AG09309 (cell line): ENCODE data around the gene CD247.

Experiments
- DNase-seq: peaks from one replicate; pipeline ENCODE4 v3.0.0-alpha.2; 2010; ENCODE audit warnings: low read depth
- H3K4me3 ChIP-seq: 2 replicates; pipeline ENCODE4 v1.5.1; 2011; ENCODE audit warnings: mild to moderate bottlenecking, low read depth, low read length, moderate library complexity; ENCODE audit not compliant: control insufficient read depth
- TF ChIP-seq, protein P1 (sequence below): IDR thresholded peaks from 2 replicates; pipeline ENCODE4 v1.5.1; 2011; ENCODE audit warnings: mild to moderate bottlenecking, low read depth, low read length, inconsistent platforms; ENCODE audit not compliant: insufficient read depth, control insufficient read depth; ENCODE audit errors: missing control alignments

The CD247 gene

DNA sequence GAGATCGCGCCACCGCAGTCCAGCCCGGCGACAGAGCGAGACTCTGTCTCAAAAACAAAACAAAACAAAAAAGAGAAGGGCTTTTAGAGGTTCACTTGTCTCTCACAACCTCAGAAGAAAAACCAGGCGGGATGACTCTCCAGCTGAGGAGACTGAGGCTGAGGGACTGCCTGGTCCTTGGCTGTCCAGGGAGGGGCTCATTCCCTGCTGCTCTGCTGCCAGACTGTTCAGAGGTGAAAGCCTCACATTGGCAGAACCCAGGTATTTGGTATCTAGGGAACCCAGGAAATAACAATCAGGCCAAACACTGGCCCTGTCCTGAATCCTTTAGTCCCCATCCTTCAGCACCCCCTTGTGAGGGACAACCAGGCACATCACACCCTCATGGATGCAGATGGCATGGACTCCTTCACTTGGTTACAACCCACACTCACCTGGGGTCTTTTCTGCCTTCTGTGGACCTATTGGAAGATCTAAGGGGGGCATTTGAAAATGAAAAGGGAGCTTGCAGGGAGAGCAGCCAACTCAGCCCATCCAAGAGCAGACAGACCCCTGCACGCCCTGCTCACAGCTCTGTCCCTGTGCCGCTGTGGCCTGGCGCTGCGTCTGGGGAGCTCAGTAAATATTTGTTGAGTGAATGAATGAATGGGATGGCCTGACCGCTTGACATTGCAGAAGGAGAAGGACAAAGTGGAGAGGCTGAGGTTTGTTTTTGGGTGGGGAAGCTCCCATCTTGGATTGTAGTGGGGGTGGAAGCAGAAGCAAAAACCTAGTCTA, 33.4 kb downstream of the CD247 start:
- TF ChIP-seq, protein P1, sequence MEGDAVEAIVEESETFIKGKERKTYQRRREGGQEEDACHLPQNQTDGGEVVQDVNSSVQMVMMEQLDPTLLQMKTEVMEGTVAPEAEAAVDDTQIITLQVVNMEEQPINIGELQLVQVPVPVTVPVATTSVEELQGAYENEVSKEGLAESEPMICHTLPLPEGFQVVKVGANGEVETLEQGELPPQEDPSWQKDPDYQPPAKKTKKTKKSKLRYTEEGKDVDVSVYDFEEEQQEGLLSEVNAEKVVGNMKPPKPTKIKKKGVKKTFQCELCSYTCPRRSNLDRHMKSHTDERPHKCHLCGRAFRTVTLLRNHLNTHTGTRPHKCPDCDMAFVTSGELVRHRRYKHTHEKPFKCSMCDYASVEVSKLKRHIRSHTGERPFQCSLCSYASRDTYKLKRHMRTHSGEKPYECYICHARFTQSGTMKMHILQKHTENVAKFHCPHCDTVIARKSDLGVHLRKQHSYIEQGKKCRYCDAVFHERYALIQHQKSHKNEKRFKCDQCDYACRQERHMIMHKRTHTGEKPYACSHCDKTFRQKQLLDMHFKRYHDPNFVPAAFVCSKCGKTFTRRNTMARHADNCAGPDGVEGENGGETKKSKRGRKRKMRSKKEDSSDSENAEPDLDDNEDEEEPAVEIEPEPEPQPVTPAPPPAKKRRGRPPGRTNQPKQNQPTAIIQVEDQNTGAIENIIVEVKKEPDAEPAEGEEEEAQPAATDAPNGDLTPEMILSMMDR, result no peak
- H3K4me3 ChIP-seq, result no peak overlapping the region
- DNase-seq, result no peak

DNA sequence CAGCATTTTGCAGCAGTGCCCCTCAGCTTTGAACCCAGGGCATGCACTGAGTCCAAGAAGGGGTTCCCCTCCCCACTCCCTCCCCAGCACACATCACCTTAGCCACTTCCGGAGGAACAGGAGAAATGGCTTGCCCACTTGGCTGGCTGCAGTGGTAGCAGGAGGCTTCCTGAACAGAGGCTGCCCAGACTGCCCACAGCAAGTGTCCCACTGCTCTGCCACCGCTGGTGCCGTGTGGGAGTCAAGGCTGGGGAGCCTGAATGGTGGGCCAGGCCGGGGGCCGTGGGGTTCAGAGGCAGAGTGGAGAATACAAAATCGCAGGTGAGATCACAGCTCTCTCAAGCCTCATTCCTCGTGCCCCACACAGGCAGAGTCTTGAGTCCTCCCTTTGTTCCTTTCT, 34.5 kb downstream of the CD247 start:
- TF ChIP-seq, protein P1, result no peak
- H3K4me3 ChIP-seq, result no peak overlapping the region
- DNase-seq, result no peak

DNA sequence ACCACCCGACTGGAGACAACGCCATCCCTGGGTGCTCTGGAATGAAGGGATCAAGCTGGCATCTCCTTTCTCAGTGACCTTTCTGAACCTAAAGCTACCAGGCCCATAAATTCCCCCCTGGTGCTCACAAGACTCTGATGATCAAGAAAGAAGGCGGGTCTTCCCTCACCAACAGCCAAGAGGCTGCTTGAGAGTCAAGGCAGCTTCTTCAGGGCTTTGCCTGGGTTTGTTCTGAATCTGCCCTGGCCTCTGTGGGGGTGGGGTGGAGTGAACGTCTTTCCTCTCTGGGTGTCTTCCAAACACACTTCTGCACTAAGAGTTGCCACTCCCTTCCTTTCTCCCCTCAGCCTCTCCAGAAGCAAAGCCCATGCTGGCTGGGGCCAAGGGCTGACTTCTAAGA, 36.1 kb downstream of the CD247 start:
- H3K4me3 ChIP-seq, result no peak overlapping the region
- DNase-seq, result no peak
- TF ChIP-seq, protein P1, result no peak

DNA sequence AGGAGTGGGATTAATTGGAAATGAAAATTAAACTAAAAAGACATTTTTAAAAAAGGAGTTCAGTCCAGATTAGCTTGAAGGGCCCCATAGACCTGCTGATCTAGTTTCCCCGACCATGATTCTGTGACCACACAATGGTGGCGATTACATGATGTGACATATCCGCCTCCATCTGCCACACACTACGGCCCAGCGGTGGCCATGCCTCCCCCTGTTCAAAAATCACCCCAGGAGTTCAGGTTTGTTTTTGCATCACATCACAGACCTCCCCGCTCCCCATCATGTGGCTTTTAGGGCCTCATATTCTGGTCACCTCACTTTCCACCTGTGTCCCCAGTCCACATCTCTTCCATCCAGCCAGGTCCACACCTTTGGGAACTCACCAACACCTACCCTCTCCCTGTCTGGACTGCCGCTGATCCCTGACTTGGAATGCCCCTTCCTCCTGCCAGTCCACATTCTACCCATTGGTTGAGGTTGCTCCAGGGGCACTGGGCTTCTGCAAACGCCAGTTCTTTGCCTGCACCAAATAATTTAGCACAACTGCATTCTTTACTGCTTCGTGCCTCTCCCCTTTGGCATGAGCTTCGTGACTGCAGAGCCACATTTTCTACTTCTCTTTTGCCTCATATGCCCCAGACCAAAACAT, 38.9 kb downstream of the CD247 start:
- TF ChIP-seq, protein P1, result no peak
- H3K4me3 ChIP-seq, result no peak overlapping the region
- no peak for DNase-seq

DNA sequence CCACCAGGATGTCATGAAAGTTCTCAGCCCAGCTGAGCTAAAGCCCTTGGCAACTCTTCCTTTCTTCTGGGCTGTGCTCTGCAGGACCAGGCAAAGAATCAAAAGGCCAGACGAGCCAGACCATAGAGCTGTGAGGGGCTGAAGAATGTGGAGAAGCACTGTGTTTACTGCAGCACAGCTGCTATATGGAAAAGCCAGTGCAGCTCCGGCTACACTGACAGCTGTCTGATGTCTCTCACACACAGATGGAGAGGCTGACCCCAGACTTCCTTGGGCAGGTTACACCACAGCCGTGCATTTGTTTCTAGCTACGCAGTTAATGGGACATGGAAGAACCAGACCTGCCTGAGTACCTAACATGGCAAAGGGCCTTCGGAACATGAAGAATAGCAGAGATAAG, 40.3 kb downstream of the CD247 start:
- no peak overlapping the region for H3K4me3 ChIP-seq
- TF ChIP-seq, protein P1, result no peak
- no peak for DNase-seq

DNA sequence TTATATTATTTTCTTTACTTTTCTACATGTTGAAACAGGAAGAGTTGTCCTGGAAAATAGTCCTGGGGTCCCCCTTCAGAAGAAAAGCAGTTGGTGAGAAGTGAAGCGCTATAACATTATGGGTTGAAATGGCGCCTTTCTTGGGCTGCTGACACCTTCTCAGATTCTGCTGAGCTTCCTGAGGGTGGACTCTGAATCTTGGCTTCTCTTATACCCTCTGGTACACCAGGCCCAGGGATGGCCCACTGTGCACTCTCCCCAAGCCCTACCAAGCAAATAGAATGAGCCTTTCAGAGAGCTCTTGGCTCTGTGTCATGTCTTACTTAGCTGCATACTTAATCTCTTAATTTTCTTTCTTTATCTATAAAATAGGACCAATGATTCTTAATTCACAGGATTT, 42.3 kb downstream of the CD247 start:
- TF ChIP-seq, protein P1, result no peak
- no peak overlapping the region for H3K4me3 ChIP-seq
- no peak for DNase-seq
